Measurements from ENCODE around the gene CDH13. TPM values are rescaled to one million over a fixed set of nuclear protein-coding genes. Genes with fewer than 3 reads are reported as not detected.

CDH13 gene
- total RNA-seq, 1 donor from 2014 or later: 81.1 TPM

GRCh38 chr16:82709987-82710386 is 83.2 kb downstream of the CDH13 start:
- H3K4me3 Mint-ChIP-seq (ENCODE audit: unreplicated experiment): no peak overlapping the region
- H3K27me3 Mint-ChIP-seq (ENCODE audit: unreplicated experiment): no peaks in the 10 kb centered on the region

GRCh38 chr16:82713778-82714177 is 87.0 kb downstream of the CDH13 start:
- peaks cover 2% of the 10 kb centered on the region for H3K27me3 Mint-ChIP-seq (ENCODE audit: unreplicated experiment)
- H3K27ac Mint-ChIP-seq (ENCODE audit: unreplicated experiment): no peak overlapping the region
- DNase-seq: no peak
- TF ChIP-seq CTCF (IDR thresholded peaks at IDR 0.05; ENCODE audit: partially characterized antibody, unreplicated experiment): no peak
- H3K4me1 Mint-ChIP-seq (ENCODE audit: low read depth, unreplicated experiment): peaks cover 5% of the 10 kb centered on the region
- H3K9me3 Mint-ChIP-seq (ENCODE audit: unreplicated experiment): peaks cover 3% of the 10 kb centered on the region
- no peak overlapping the region for H3K4me3 Mint-ChIP-seq (ENCODE audit: unreplicated experiment)
- peaks cover 14% of the 10 kb centered on the region for H3K36me3 Mint-ChIP-seq (ENCODE audit: unreplicated experiment)

More at GRCh38 chr16:82709987-82710386, 83.2 kb downstream of the CDH13 start:
- Mint-ChIP-seq H3K4me1 (ENCODE audit: low read depth, unreplicated experiment) (no peaks in the 10 kb centered on the region), H3K27ac (ENCODE audit: unreplicated experiment) (no peak overlapping the region), H3K9me3 (ENCODE audit: unreplicated experiment) (no peaks in the 10 kb centered on the region), H3K36me3 (ENCODE audit: unreplicated experiment) (peaks cover 4% of the 10 kb centered on the region)
- DNase-seq: no peak
- no peak for TF ChIP-seq CTCF (IDR thresholded peaks at IDR 0.05; ENCODE audit: partially characterized antibody, unreplicated experiment)

GRCh38 chr16:82715160-82715559 is 88.4 kb downstream of the CDH13 start:
- Mint-ChIP-seq H3K27me3 (ENCODE audit: unreplicated experiment) (peaks cover 2% of the 10 kb centered on the region), H3K27ac (ENCODE audit: unreplicated experiment) (no peak overlapping the region), H3K36me3 (ENCODE audit: unreplicated experiment) (peaks cover 14% of the 10 kb centered on the region), H3K4me3 (ENCODE audit: unreplicated experiment) (no peak overlapping the region), H3K4me1 (ENCODE audit: low read depth, unreplicated experiment) (peaks cover 5% of the 10 kb centered on the region), H3K9me3 (ENCODE audit: unreplicated experiment) (peaks cover 3% of the 10 kb centered on the region)
- no peak for TF ChIP-seq CTCF (IDR thresholded peaks at IDR 0.05; ENCODE audit: partially characterized antibody, unreplicated experiment)
- DNase-seq: no peak

- no peak for DNase-seq
- Mint-ChIP-seq H3K4me3 (ENCODE audit: unreplicated experiment) (no peak overlapping the region), H3K36me3 (ENCODE audit: unreplicated experiment) (peaks cover 14% of the 10 kb centered on the region), H3K4me1 (ENCODE audit: low read depth, unreplicated experiment) (peaks cover 5% of the 10 kb centered on the region), H3K9me3 (ENCODE audit: unreplicated experiment) (peaks cover 3% of the 10 kb centered on the region), H3K27ac (ENCODE audit: unreplicated experiment) (peak overlapping the region; percentile 77), H3K27me3 (ENCODE audit: unreplicated experiment) (peaks cover 6% of the 10 kb centered on the region)
- TF ChIP-seq CTCF (IDR thresholded peaks at IDR 0.05; ENCODE audit: partially characterized antibody, unreplicated experiment): no peak
Measured at GRCh38 chr16:82715833-82716232, 89.1 kb downstream of the CDH13 start.

- no peak for DNase-seq
- peaks cover 3% of the 10 kb centered on the region for H3K9me3 Mint-ChIP-seq (ENCODE audit: unreplicated experiment)
- peaks cover 6% of the 10 kb centered on the region for H3K27me3 Mint-ChIP-seq (ENCODE audit: unreplicated experiment)
- H3K4me1 Mint-ChIP-seq (ENCODE audit: low read depth, unreplicated experiment): peaks cover 5% of the 10 kb centered on the region
- no peak for TF ChIP-seq CTCF (IDR thresholded peaks at IDR 0.05; ENCODE audit: partially characterized antibody, unreplicated experiment)
- H3K27ac Mint-ChIP-seq (ENCODE audit: unreplicated experiment): no peak overlapping the region
- H3K4me3 Mint-ChIP-seq (ENCODE audit: unreplicated experiment): no peak overlapping the region
- peaks cover 18% of the 10 kb centered on the region for H3K36me3 Mint-ChIP-seq (ENCODE audit: unreplicated experiment)
Measured at GRCh38 chr16:82716361-82716855, 89.6 kb downstream of the CDH13 start.
